HG03565 (cell line): ENCODE data around the gene ZNF674.
"Not testable (repeated sequence)": the region's sequence is repeated elsewhere in the genome, so short reads cannot be mapped to it uniquely, and the experiment has no call there.

ENCODE experiments used
- ATAC-seq: cut with Tn5 transposase; IDR thresholded peaks from one replicate; pipeline ENCODE4 v1.9.1; 2021; ENCODE audit warnings: mild to moderate bottlenecking, moderate library complexity; ENCODE audit not compliant: unreplicated experiment

ZNF674 gene

DNA sequence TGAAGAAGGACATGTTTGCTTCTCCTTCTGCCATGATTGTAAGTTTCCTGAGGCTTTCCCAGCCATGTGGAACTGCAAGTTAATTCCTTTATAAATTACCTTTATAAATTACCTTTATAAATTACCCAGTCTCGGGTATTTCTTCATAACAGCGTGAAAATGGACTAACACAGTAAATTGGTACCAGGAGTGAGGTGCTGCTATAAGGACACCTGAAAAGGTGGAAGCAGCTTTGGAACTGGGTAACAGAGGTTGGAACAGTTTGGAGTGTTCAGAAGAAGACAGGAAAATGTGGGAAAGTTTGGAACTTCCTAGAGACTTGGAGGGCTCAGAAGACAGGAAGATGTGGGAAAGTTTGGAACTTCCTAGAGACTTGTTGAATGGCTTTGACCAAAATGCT is 66.6 kb downstream of the ZNF674 start:
- ATAC-seq = not testable (repeated sequence)

DNA sequence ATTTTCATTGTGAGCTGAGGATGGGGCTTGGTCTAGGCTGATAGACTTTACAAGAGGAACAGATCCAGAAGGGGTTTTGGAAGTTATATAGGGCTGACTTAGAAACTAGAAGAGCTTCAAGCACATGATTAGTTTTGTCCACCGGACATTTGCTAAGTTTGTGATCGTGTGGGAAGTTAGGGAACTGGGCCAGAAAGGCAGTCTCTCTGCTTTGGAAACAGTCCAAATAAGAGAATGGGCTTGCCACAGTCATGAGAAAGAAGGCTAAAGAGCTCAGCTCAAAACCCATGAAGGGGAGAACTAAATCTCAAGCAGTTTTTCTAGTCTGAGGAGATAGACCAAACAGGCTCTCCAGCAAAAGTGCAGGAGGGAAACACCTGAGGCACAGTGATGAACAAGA is 67.8 kb downstream of the ZNF674 start:
- ATAC-seq = no peak

DNA sequence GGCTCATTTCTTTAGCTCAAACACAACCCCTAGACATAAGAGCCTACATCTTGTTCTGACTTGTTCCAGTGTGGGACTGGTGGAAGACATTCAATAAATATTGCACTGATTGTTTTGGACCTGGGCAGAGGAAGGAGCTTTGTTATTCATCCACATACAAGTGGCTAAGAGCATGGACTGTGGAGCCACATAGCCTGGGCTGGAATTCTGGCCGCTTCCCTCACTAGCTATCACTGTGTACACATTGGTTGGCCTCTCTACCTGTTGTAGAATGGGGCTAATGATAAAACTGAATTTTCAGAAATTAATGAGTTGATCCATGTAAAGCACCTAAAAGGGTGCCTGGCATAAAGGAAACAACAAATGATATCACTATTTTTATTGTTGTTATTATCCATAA is 80.0 kb downstream of the ZNF674 start:
- no peak for ATAC-seq

DNA sequence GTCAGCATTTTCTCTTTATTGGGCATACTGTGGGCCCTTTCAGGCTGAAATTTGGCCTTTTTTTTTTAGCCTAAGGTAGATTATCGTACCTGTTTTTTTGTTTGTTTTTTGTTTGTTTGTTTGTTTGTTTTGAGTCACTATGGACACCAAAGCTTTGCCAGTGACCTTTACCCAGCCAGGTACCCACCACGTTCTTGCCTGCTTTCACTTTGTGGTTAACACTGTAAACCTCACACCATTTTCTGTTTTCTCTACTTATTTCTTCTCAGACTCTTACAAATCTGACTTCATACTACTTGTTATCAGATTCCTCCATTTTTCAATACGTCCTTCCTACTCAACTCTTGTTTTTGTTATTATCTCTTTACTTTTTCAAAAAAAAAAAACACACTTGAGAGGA is 81.5 kb downstream of the ZNF674 start:
- ATAC-seq = no peak

DNA sequence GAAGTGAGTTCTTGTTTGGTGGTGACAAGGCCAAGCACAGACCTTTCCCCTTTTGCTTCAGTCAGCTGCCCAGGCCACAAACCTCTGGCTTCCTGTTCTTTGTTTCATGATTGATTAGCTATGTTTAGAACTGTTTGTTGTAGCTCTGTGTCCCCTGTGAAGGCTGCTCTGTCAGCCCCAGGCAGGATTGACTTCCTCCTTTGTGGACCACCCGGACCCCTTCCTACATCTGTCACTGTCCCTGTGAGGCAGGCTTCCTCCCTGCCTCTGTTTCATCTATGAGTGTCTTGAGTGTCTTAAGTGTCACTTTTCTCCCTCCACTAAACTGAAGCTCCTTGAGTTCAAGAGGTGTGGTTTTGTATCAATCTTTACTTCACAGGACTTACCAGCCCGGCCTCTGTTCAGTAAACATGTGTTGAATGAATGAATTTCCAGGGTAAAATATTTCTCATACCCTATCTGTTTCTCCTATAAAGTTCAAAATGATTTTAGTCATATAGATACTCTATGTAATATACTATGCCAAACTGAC is 83.5 kb downstream of the ZNF674 start:
- peak; percentile 92 for ATAC-seq

DNA sequence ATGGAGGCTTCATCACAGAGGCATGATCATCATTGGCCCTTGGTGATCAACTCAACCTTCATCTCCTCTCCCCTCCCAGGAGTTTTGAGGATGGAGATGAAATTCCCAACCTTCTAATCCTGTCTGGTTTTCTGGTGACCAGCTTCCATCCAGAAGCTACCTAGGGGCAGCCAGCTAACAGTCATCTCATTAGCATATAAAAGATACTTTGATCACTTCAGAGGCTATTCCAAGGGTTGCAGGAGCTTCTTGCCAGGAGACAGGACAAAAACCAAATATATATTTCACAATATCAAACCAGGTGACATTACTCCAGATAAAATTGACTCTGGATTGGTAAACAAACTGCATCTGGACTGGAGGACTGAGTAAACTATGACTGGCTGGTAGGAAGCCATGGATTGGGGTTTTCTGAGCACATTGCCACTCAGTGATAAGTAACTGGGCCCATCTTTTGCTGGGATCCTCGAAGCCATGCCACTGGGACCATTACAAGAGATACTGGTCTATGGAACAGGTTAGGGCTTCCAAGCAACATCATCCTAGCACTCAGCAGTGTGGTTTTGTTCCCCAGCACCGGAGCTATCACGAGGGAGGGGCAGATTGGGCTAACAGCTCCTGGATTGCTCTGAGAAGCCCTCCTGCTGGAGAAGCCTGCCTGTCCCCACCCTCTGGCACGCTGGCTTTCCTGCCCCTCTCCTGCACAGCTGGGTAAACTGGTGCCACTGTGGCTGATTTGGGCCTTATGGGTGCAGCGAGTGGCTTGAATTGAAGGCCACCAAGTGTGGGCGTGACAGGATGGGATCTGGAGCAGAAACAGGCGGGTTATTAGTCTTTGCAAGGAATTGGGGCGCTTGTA is 84.2 kb downstream of the ZNF674 start:
- not testable (repeated sequence) for ATAC-seq

DNA sequence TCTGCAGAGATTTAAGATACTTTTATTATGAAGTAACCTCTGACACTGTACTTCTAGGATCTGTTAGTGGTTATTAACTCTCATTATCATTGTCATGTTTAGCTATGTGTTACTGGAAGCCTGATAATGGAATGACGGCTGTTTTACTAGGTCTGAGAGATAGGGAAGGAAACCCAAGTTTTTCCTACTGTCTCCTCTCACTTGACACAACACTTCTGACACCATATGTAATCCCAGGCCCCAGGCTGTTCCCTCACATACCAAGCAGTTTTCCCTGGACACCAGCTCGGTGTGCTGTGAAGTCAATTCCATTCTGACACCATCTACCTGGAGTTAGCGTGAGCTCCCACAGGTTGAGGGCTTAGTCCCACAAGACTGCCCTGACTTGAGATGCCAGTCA is 85.6 kb downstream of the ZNF674 start:
- ATAC-seq = no peak

- no peak for ATAC-seq
Observed at GRCh38 chrX:46456125-46456922, 88.9 kb downstream of the ZNF674 start.
